ENCODE measurements around the gene C19orf18.

DNA sequence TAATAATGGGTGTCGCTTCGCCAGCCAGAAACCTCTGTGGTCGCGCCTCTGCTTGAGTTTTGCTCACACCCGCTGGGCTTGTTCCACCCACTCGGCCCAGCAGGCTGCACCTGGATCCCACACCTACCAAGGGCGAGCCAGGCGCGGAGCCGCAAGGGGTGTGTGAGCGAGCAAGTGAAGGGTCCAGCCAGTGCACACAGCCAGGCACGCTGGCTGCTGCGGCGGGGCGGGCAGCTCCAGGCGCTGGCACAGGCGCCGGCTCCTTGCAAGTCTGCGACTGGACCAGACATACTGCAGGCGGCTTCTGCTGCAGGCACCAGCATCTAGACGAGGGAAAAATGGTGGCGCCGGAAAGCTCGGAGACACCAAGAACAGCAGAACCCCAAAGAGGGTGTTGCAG, 25.0 kb downstream of the C19orf18 start:
- TF ChIP-seq, protein P1, sequence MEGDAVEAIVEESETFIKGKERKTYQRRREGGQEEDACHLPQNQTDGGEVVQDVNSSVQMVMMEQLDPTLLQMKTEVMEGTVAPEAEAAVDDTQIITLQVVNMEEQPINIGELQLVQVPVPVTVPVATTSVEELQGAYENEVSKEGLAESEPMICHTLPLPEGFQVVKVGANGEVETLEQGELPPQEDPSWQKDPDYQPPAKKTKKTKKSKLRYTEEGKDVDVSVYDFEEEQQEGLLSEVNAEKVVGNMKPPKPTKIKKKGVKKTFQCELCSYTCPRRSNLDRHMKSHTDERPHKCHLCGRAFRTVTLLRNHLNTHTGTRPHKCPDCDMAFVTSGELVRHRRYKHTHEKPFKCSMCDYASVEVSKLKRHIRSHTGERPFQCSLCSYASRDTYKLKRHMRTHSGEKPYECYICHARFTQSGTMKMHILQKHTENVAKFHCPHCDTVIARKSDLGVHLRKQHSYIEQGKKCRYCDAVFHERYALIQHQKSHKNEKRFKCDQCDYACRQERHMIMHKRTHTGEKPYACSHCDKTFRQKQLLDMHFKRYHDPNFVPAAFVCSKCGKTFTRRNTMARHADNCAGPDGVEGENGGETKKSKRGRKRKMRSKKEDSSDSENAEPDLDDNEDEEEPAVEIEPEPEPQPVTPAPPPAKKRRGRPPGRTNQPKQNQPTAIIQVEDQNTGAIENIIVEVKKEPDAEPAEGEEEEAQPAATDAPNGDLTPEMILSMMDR (optimal IDR thresholded peaks at IDR 0.05 in 1 of 3, IDR thresholded peaks at IDR 0.05 in 1 of 3, conservative IDR thresholded peaks at IDR 0.05 in 1 of 3; ENCODE audit: extremely low read depth in 1 of 3, insufficient read depth in 2 of 3, low read length in 3 of 3): no peak
- no peak for TF ChIP-seq EZH2 (IDR thresholded peaks at IDR 0.05; ENCODE audit: low read length)
